KG1 (cell line): Measurements from ENCODE around the gene LENG1.

Experiments
- DNase-seq: peaks from one replicate; lab custom pipeline; 2025; lab: John Stamatoyannopoulos, UW

LENG1 gene

GRCh38 chr19:54108496-54108895, 51.0 kb downstream of the LENG1 start:
- DNase-seq: no peak

- no peak for DNase-seq
Measured at GRCh38 chr19:54107876-54108490, 51.5 kb downstream of the LENG1 start.

- no peak for DNase-seq
Measured at GRCh38 chr19:54106716-54107115, 52.8 kb downstream of the LENG1 start.

- DNase-seq: no peak
Measured at GRCh38 chr19:54105796-54106195, 53.7 kb downstream of the LENG1 start.
